Neuron (in vitro differentiated cells): ENCODE results near the gene LPP.
"Not testable (repeated sequence)": the region's sequence is repeated elsewhere in the genome, so short reads cannot be mapped to it uniquely, and the experiment has no call there.

Experiments
- H2AFZ ChIP-seq: one replicate; pipeline ENCODE4 v1.6.1; 2013; ENCODE audit warnings: low read depth, mild to moderate bottlenecking, inconsistent platforms, low read length, moderate library complexity
- H3K27me3 ChIP-seq: one replicate; pipeline ENCODE4 v1.6.1; 2013; ENCODE audit warnings: low read length; ENCODE audit not compliant: insufficient read depth
- H3K36me3 ChIP-seq: one replicate; pipeline ENCODE4 v1.6.1; 2013; ENCODE audit warnings: low read length; ENCODE audit not compliant: insufficient read depth
- H3K4me1 ChIP-seq: one replicate; pipeline ENCODE4 v1.6.1; 2013; ENCODE audit warnings: low read length; ENCODE audit not compliant: insufficient read depth
- H3K4me3 ChIP-seq: 2 replicates; pipeline ENCODE4 v1.5.1; 2013; ENCODE audit warnings: mild to moderate bottlenecking, low read length, moderate library complexity
- H3K9me3 ChIP-seq: one replicate; pipeline ENCODE4 v1.6.1; 2013; ENCODE audit warnings: low read length

LPP gene

DNA sequence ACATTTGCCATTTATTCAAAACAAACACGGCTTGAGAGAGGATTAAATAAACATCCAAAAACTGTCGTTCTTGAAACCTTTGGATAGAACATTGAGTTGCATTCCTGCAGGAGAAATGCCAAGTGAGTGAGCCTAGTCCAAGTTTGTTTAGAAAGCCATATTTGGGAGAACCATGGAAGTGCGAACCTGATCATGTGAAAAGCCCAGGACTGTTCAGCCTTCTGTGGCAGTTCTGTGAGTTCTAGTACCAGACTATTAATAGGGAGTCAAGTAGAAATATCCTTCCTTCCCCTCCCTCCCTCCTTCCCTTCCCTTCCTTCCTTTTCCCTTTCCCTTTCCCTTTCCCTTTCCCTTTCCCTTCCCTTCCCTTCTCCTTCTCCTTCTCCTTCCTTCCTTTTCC is 470.4 kb downstream of the LPP start:
- Histone ChIP-seq H3K27me3 (no peaks in the 10 kb centered on the region), H3K9me3 (no peaks in the 10 kb centered on the region), H2AFZ (no peak overlapping the region), H3K4me1 (no peaks in the 10 kb centered on the region), H3K36me3 (no peaks in the 10 kb centered on the region), H3K4me3 (no peak overlapping the region)

DNA sequence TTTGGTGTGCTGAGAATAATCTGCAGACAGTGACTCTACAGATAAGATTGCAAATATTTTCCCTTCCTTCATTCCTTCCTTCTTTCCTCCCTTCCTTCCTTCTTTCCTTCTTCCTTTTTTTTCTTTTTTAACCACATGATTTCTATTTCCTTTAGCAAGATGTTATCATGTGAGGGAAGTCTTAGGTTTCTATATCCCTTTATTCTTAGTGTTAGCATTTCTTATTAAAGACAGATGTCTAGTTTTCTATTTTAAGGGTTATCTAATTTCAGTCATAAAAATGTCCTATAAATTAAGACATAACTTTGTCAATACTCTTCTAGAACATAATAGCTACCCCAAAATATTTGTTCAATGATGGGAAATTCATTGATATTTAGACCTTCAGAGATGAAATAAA is 470.9 kb downstream of the LPP start:
- Histone ChIP-seq H2AFZ (no peak overlapping the region), H3K27me3 (no peaks in the 10 kb centered on the region), H3K4me1 (no peaks in the 10 kb centered on the region), H3K4me3 (no peak overlapping the region), H3K36me3 (no peaks in the 10 kb centered on the region), H3K9me3 (no peaks in the 10 kb centered on the region)

DNA sequence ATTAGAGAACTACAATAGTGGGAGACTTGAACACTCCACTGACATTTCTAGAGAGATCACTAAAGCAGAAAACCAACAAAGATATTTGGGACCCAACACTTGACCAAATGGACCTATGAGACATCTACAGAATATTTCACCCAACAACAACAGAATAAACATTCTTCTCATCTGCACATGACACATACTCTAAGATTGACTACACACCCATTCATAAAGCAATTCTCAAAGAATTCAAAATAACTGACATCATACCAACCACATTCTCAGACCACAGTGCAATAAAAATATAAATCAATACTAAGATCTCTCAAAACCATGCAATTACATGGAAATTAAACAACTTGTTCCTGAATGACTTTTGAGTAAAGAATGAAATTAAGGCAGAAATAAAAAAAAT is 473.7 kb downstream of the LPP start:
- Histone ChIP-seq H2AFZ (no peak overlapping the region), H3K36me3 (no peaks in the 10 kb centered on the region), H3K4me1 (no peaks in the 10 kb centered on the region), H3K9me3 (no peaks in the 10 kb centered on the region), H3K4me3 (no peak overlapping the region), H3K27me3 (no peaks in the 10 kb centered on the region)

DNA sequence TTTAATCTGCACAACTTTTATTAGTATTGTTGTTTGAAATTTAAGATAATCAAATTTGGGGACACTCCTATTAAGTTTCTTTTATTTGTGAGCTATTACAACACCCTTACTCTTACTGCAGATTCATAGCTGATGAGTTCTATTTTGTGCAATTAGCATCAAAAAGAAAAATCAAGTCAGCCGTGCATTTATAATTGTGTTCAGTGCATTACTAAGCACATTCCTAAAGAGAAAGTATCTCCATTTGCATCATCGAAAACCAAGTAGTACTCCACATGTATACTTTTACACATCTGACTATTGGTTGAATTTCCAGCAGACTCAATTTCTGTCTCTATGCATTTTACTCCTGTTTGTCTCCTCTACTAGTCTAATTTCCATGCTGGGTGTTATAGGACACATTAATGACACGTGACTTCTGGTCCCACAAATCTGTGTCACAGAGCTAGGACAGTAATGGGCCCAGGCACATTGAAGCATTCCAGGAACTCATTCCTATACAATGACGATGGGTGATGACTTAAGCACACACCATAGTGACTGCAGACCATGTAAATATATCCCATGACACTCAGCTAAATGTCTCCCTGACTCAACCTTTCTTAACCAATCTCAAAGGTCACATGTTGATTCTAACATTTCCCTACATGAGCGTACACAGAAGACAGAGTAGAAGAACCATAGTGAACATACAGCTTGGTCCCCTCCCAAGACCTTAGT is 477.5 kb downstream of the LPP start:
- Histone ChIP-seq H3K9me3 (peaks cover 6% of the 10 kb centered on the region), H3K36me3 (no peaks in the 10 kb centered on the region), H3K4me3 (no peak overlapping the region), H2AFZ (no peak overlapping the region), H3K27me3 (no peaks in the 10 kb centered on the region), H3K4me1 (no peaks in the 10 kb centered on the region)

DNA sequence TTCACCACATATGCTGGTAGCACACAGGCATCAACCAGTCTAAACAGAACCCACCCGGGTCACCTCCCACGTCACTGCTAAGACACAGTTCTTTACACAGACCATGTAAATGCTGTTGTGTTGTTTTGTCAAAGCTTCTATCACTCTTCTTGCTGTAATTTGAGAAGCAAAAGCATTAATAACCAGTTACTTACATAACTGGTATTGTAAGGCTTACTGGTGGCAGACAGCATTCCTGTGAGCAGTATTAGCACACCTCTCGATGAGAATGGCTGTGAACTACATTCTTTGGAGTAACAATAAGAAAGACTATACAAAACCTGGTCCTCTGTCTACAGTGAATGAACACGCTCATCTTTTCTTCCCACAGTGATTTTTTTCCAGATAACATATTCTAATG is 479.2 kb downstream of the LPP start:
- Histone ChIP-seq H3K9me3 (peaks cover 6% of the 10 kb centered on the region), H2AFZ (no peak overlapping the region), H3K4me1 (no peaks in the 10 kb centered on the region), H3K4me3 (no peak overlapping the region), H3K27me3 (no peaks in the 10 kb centered on the region), H3K36me3 (no peaks in the 10 kb centered on the region)

DNA sequence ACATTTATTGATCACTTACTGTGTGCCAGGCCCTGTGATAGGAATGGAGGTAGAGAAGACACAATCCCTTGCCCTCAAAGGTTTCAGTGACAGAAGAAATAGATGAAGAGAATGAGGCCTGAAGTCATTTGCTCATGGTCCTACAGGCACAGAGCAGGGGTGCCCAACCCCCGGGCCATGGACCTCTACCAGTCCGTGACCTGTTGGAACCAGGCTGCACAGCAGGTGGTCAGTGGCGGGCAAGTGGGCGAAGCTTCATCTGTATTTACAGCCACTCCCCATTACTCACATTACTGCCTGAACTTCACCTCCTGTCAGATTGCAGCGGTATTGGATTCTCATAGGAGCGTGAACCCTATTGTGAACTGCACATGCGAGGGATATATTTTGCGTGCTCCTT is 480.3 kb downstream of the LPP start:
- no peak overlapping the region for H2AFZ ChIP-seq
- H3K9me3 ChIP-seq, result peaks cover 6% of the 10 kb centered on the region
- no peaks in the 10 kb centered on the region for H3K27me3 ChIP-seq
- H3K36me3 ChIP-seq, result no peaks in the 10 kb centered on the region
- H3K4me3 ChIP-seq, result no peak overlapping the region
- no peaks in the 10 kb centered on the region for H3K4me1 ChIP-seq

DNA sequence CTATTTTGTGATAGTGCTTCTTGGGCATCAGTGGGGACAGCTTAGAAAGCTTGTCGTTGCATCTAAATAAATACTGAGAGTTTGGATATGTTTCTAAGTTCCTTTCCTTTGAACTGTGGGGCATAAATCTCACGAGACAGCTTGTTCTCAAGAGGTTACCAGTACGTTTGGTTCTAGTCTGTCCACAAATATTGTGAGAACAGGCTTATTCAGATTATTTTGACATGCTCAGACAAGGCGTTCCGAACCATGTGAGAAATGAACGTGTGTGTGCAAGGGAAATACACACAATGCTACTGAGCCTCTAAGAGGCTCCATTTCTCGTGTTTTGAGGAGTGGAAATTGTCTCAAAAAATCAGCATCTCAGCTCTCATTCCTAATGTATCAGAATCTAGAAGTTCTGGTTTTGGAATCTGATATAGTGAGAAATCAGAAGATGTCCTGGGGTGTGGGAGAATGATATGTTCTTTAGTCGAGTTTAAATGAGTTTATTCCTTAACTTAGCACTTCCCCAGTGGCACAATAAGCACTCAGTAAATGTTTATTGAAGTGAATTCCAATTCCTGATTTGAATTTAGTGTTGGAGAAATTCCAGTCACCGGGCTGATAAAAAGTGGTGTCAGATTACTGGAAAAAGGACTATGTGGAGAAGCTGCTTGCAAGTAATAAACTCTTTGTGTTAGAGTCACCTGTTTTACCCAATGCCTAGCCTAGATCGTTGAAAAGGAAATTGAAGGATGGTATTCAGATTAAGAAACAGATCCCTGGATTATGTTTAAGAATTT is 481.5 kb downstream of the LPP start:
- no peak overlapping the region for H2AFZ ChIP-seq
- no peak overlapping the region for H3K4me3 ChIP-seq
- no peaks in the 10 kb centered on the region for H3K36me3 ChIP-seq
- H3K27me3 ChIP-seq, result no peaks in the 10 kb centered on the region
- no peaks in the 10 kb centered on the region for H3K4me1 ChIP-seq
- H3K9me3 ChIP-seq, result peaks cover 6% of the 10 kb centered on the region

DNA sequence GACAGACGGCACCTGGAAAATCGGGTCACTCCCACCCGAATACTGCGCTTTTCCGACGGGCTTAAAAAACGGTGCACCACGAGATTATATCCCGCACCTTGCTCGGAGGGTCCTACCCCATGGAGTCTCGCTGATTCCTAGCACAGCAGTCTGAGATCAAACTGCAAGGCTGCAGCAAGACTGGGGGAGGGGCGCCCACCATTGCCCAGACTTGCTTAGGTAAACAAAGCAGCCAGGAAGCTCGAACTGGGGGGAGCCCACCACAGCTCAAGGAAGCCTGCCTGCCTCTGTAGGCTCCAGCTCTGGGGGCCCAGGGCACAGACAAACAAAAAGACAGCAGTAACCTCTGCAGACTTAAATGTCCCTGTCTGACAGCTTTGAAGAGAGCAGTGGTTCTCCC is 482.3 kb downstream of the LPP start:
- H2AFZ ChIP-seq, H3K4me3 ChIP-seq, H3K9me3 ChIP-seq, H3K27me3 ChIP-seq, H3K36me3 ChIP-seq, H3K4me1 ChIP-seq: not testable (repeated sequence)

DNA sequence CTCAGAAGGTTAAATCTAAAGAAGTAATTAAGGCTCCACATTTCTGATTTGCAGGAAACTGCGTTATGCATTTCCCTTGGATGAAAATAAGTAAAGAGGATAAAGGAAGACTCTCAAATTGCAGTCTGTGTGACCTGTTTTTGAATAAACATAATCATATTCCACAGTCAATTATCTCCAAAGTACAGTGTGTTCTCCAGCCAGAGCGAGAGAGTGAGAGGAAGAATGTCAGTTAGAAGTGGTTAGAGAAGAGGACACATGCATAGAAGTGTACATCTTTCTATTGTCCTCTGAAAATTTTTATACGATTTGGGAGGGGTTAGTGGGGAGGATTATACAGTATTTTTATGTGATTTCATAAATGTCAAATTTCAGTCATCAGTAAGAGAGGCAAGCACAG is 487.1 kb downstream of the LPP start:
- Histone ChIP-seq H3K4me1 (no peaks in the 10 kb centered on the region), H2AFZ (no peak overlapping the region), H3K27me3 (no peaks in the 10 kb centered on the region), H3K9me3 (no peaks in the 10 kb centered on the region), H3K36me3 (no peaks in the 10 kb centered on the region), H3K4me3 (no peak overlapping the region)

DNA sequence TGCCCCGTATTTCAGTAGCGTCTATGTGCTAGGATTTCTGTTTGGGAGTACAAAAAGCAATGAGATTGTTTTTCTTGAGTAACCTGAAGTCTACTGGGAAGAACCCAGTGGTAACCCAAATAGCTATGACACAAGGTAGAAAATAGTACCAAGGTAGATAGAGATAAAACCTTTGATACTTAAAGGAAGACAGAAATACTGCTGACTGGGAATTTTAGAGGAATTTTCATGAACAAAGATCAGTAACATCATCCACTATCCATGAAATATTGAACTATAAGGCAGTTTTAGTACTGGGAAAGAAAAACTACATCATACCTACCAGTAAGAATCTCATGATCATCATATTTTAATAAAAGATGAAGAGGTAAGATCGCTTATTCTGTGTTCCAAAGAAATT is 489.8 kb downstream of the LPP start:
- Histone ChIP-seq H3K9me3 (no peaks in the 10 kb centered on the region), H3K27me3 (no peaks in the 10 kb centered on the region), H3K36me3 (no peaks in the 10 kb centered on the region), H3K4me3 (no peak overlapping the region), H2AFZ (no peak overlapping the region), H3K4me1 (no peaks in the 10 kb centered on the region)

DNA sequence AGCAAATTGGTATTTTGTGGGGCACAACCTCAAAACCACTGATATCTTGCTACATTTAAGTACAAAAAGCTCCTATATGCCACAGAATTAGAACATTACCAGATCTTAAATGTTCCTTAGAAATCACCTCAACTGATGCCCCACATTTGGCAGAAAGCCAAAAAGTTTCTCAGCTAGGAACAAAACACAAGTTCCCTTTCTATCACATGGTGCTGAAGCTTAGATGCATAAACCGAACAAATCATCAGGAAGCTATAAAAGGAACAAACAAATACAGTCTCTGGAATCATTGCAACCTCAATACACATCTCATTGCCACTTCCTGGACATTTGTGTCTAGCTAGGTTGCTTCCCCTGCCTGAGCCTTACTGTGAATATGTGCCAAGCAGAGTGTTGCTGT is 492.6 kb downstream of the LPP start:
- Histone ChIP-seq H3K36me3 (no peaks in the 10 kb centered on the region), H3K9me3 (no peaks in the 10 kb centered on the region), H3K4me1 (no peaks in the 10 kb centered on the region), H2AFZ (no peak overlapping the region), H3K27me3 (no peaks in the 10 kb centered on the region), H3K4me3 (no peak overlapping the region)

DNA sequence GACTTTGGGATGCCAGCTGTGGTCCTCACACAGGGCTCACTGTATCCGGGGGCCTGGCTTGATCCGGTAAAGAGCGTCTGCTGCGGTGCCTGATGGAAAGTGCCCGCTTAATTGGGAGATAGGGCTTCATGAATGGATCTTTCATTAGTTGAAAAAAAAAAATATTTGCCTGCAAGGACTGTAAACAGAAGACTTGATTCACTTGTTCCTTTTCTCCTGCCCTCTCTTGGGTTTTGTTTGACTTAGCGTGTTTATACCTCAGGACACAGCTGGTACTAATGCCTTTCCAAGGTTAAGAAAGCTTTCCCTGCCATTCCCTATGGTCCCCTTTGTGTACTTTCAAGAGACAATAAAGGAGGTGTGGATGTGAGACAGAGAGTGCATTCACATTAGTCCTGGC is 493.3 kb downstream of the LPP start:
- H3K27me3 ChIP-seq, result no peaks in the 10 kb centered on the region
- no peak overlapping the region for H3K4me3 ChIP-seq
- no peaks in the 10 kb centered on the region for H3K4me1 ChIP-seq
- H2AFZ ChIP-seq, result no peak overlapping the region
- H3K9me3 ChIP-seq, result no peaks in the 10 kb centered on the region
- no peaks in the 10 kb centered on the region for H3K36me3 ChIP-seq

DNA sequence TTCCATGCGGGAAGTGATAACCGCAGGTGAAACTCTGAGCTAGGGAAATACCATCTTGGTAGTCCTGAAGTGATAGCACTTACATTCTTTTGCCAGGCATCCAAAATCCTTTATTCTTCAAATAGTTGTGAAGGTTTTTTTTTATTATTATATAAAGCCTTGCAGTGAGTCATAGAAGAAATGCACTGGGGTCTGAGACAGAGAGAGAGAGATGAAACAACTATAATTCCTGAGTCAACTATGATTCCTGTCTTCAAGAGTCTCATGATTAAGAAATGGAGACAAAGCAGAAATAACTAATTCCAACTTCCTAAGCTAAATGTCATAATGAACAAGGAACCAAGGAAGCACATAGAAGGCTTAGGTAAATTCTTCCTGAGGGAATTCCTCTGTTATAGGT is 495.6 kb downstream of the LPP start:
- Histone ChIP-seq H3K4me3 (no peak overlapping the region), H3K4me1 (no peaks in the 10 kb centered on the region), H3K9me3 (no peaks in the 10 kb centered on the region), H3K36me3 (no peaks in the 10 kb centered on the region), H2AFZ (no peak overlapping the region), H3K27me3 (no peaks in the 10 kb centered on the region)
